ENCODE measurements around the gene NCOA1.
"Not testable (repeated sequence)": the region's sequence is repeated elsewhere in the genome, so short reads cannot be mapped to it uniquely, and the experiment has no call there.

The NCOA1 gene

DNA sequence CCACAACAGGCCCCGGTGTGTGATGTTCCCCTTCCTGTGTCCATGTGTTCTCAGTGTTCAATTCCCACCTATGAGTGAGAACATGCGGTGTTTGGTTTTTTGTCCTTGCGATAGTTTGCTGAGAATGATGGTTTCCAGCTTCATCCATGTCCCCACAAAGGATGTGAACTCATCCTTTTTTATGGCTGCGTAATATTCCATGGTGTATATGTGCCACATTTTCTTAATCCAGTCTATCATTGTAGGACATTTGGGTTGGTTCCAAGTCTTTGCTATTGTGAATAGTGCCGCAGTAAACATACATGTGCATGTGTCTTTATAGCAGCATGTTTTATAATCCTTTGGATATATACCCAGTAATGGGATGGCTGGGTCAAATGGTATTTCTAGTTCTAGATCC lies 309.4 kb downstream of the NCOA1 start:
- DNase-seq: not testable (repeated sequence)

DNA sequence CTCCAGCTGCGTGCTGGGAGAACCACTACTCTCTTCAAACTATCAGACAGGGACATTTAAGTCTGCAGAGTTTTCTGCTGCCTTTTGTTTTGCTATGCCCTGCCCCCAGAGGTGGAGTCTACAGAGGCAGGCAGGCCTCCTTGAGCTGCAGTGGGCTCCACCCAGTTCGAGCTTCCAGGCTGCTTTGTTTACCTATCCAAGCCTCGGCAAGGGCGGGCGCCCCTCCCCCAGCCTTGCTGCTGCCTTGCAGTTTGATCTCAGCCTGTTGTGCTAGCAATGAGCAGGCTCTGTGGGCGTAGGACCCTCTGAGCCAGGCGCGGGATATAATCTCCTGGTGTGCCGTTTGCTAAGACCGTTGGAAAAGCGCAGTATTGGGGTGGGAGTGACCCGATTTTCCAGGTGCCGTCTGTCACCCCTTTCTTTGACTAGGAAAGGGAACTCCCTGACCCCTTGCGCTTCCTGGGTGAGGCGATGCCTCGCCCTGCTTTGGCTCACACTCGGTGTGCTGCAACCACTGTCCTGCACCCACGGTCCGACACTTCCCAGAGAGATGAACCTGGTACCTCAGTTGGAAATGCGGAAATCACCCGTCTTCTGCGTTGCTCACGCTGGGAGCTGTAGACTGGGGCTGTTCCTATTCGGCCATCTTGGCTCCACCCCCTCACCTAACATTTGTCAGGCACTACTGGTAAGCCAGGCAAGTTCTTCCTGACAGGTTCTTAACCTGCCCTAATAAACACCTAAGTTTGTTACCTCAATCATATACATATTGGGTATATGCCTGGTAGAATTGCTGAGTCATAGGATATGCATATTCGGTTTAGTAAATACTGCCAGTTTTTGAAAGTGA lies 315.0 kb downstream of the NCOA1 start:
- not testable (repeated sequence) for DNase-seq

DNA sequence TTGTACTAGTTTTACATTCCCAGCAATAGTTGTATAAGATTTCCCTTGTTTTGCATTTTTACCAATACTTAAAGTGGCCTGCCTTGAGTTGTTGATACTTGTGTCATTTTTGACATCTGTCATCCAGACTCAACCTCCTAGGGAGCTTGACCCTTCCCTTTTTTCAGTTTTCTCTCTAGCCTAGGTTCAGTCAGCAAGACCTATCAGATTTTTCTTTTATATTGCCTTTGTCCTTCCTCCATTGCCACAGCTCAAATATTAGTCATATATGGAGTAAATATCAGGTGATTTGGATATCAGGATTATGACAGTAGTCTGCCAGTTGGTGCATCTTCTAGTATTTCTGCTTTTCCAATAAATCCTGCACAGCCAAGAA lies 315.6 kb downstream of the NCOA1 start:
- DNase-seq: no peak

DNA sequence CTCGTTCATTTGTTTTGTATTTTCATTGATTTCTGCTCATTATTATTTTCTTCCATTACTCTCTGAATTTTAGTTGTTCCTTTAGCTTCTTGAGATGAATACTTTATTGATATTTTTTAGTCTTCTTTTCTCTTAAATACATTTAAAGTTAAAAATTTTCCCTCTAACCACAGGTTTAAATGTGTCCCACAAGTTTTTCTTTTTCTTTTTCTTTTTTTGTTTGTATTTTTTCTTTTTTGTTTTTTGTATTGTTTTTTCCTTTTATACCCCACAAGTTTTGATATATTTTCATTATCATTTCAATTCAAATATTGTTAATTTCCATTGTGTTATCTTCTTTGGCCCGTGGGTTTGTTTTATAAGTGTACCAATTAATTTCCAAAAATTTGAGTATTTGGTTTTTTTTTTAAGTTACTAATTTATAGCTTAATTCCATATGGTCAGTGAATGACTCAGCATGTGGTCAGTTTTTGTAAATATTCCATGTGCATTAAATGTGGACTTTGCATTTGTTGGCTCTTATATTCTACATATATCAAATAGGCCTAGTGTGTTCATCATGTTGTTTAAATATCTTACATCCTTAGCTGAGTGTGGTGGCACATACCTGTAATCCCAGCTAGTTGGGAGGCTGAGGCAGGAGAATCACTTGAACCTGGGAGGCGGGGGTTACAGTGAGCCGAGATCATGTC lies 318.4 kb downstream of the NCOA1 start:
- DNase-seq: no peak

DNA sequence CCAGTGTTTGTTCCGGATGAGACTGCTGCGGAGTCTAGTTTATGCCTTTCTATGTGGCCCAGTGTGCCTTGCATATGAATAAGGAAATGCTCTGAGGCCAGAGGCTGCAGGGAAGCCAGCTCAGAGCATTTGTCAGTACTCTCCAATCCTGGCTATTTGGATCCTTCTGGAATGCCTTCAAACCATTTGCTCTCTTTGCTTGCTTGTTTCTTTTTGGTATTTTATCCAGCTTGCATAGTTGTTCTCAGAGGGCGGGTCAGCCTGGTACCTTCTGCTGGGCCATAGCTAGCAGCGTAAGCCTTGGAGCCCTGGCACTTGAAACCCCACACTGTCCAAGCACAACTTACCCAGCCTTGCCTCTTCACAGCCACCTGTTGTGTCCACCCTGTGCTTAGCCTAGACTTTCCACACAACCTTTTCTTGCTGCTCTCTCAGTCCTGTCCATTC lies 322.7 kb downstream of the NCOA1 start:
- DNase-seq: no peak

DNA sequence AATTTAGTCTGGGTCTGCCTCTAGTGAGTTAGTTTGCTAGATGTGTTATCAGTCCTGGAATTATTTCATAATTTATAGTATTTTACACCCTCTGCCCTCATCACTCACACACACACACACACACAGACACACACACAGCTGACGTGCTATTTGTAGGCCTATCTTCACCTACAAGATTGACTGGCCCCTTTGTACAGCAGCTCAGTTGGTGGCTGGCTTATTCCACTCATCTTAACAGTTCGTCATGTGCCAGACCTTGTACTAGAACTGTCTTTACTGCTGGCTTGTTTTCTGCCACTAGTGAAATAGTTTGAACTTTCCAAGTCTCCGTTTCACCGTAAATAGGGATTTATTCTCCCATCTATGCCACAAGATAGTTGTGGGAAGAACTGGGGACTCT lies 323.5 kb downstream of the NCOA1 start:
- DNase-seq: no peak

DNA sequence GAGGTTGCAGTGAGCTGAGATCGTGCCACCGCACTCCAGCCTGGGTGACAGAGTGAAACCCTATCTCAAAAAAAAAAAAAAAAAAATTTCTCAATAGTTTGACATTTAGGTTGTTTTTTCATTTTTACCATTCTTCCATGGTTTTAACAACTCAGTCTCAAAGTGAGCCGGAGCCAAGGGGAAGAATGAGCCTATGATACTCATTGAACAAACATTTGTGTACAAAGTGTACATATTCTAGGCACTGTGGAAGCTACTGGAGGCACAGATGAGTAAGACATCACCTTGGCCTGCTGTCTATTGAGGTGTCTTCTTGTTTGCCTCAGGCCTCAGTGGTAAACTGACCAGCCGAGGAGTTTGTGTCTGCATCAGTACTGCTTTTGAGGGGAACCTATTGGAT lies 324.1 kb downstream of the NCOA1 start:
- no peak for DNase-seq

DNA sequence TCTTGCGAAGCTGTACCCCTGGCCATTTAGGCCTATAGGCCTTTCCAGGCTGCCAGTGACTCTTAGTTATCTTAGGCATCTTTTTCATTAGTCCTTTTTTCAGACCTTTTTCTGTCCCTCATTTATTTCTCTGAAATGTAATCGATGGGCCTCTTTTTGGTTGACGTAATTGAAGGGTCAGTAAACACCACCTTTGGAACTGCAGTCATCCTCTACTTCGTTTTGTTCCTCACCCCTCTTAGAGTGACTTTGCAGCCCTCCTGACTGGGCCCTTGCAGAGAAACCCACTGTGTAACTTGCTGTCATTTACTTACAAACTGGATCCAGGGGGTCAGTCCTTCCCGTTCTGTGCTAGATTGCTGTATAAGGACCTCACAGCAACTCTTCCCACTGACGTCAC lies 325.4 kb downstream of the NCOA1 start:
- DNase-seq: no peak

DNA sequence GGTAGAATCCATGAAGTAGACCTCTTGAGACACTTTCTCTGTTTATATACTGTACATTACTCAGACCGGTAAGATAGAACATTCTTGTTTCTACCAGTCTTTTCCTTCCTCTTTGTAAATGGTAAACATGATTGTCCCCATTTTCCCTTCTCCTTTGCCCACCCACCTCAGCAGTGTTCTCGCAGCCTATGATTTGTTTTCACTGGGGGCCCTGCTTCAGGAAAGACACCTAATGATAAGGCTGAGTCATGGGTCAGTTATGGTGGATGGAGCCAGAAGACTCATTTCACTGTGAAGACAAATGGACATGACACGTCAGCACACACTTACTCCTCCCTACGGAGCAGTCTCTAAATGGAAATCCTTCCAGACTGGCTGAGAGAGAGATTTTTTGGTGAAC lies 325.8 kb downstream of the NCOA1 start:
- no peak for DNase-seq

DNA sequence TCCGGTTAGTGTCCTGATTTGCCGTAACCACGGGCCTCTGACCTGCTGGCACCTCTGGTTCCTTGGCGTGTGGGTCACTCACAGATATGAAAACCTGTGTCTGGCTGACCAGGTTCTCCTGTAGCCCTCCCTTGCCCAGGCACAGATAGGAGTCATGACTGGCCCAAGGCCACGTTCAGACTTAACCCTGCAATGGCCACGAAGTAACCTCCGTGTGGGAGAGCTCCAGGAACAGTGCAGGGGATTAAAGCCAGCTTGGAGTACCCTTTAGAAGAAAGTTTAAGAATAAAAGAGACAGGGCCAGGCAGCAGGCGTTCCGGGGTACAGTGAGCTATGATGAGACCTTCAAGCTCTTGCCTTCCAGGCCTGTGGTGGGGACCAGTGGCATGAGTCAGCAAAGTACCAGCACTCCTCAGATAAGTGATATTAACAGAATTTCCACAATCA lies 327.7 kb downstream of the NCOA1 start:
- no peak for DNase-seq

DNA sequence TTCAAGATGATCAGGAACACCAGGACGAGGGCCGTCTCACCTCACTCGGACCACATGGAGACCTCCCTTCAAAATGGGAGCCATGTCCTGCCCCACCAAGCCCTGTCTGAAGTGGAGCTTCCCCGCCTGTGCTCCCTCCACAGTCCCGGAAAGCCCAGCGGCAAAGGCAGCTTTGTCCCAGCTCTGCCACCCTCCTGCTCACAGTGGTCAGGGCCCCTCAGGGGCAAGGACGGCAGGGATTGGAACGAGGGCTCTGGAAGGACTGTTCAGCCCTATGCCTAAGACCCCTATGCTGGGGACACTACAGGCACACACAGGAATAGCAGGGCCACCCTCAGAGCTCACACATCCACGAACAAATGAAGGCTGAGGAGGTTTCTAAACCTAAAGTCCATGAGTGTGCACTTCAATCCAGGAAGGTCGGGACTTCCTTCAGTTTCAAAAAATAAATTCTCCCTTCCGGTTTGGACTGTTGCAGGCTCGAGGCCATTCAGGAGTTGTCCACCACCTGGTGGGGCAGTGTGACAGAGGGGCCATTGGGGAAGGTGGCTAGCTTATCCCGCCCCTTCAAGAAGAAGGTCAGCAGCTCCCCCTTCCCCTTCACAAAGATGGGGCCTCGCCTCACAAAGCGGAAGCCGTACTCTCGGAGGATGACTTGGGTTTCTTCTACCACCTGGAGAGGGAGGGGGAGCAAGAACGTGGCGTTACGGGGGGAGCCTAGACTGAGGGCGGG lies 328.6 kb downstream of the NCOA1 start:
- DNase-seq: no peak

DNA sequence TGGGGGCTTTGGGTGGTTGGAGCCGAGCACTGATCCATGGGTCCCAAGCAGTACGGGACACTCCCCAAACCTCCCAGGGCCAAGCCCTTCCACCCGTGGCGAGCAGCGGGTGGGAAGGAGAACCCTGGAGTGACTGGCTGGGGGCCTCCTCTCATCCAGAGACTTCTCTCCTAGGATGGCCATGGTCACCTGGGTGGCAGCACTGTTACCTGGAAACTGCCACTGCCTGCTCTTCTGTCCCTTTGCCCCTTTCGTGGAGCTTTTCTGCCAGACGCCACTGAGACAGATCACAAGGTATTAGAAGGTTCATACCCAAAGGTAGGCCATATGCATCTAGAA lies 329.1 kb downstream of the NCOA1 start:
- DNase-seq: no peak
